Measurements from ENCODE around the gene NEURL1B.
A peak's percentile ranks its signal among the peaks of the same experiment; 100 is the strongest.
"Not testable (repeated sequence)": the region's sequence is repeated elsewhere in the genome, so short reads cannot be mapped to it uniquely, and the experiment has no call there.

NEURL1B gene

GRCh38 chr5:172694541-172694940, 53.5 kb downstream of the NEURL1B start:
- DNase-seq (ENCODE audit: low read depth, low spot score) = no peak

GRCh38 chr5:172695232-172696054, 54.4 kb downstream of the NEURL1B start:
- no peak for DNase-seq (ENCODE audit: low read depth, low spot score)

- no peak for DNase-seq (ENCODE audit: low read depth, low spot score)
These were observed 55.2 kb downstream of the NEURL1B start for GRCh38 chr5:172696171-172696849.

- DNase-seq (ENCODE audit: low read depth, low spot score) = peak; percentile 71
These were observed 56.4 kb downstream of the NEURL1B start for GRCh38 chr5:172697123-172698121.

- DNase-seq (ENCODE audit: low read depth, low spot score) = no peak
These were observed 58.4 kb downstream of the NEURL1B start for GRCh38 chr5:172699423-172699822.

- DNase-seq (ENCODE audit: low read depth, low spot score) = no peak
These were observed 58.9 kb downstream of the NEURL1B start for GRCh38 chr5:172699999-172700364.

GRCh38 chr5:172700365-172701290, 59.6 kb downstream of the NEURL1B start:
- DNase-seq (ENCODE audit: low read depth, low spot score) = no peak

- no peak for DNase-seq (ENCODE audit: low read depth, low spot score)
These were observed 60.2 kb downstream of the NEURL1B start for GRCh38 chr5:172701291-172701656.

- no peak for DNase-seq (ENCODE audit: low read depth, low spot score)
These were observed 62.9 kb downstream of the NEURL1B start for GRCh38 chr5:172703952-172704351.

GRCh38 chr5:172705576-172706084, 64.6 kb downstream of the NEURL1B start:
- DNase-seq (ENCODE audit: low read depth, low spot score) = no peak

GRCh38 chr5:172706796-172707195, 65.7 kb downstream of the NEURL1B start:
- no peak for DNase-seq (ENCODE audit: low read depth, low spot score)

GRCh38 chr5:172707285-172708182, 66.5 kb downstream of the NEURL1B start:
- no peak for DNase-seq (ENCODE audit: low read depth, low spot score)

GRCh38 chr5:172708183-172708505, 67.1 kb downstream of the NEURL1B start:
- no peak for DNase-seq (ENCODE audit: low read depth, low spot score)

GRCh38 chr5:172710676-172711075, 69.6 kb downstream of the NEURL1B start:
- no peak for DNase-seq (ENCODE audit: low read depth, low spot score)

GRCh38 chr5:172711321-172711861, 70.3 kb downstream of the NEURL1B start:
- not testable (repeated sequence) for DNase-seq (ENCODE audit: low read depth, low spot score)

GRCh38 chr5:172712610-172713009, 71.5 kb downstream of the NEURL1B start:
- DNase-seq (ENCODE audit: low read depth, low spot score) = no peak

GRCh38 chr5:172713113-172713808, 72.2 kb downstream of the NEURL1B start:
- DNase-seq (ENCODE audit: low read depth, low spot score) = no peak

GRCh38 chr5:172713809-172714490, 72.9 kb downstream of the NEURL1B start:
- no peak for DNase-seq (ENCODE audit: low read depth, low spot score)

Measured in smooth muscle cell of the brain vasculature (primary cell).